Stomach (tissue), 9 donors: Measurements from ENCODE around the gene UST. TPM values are rescaled to one million over a fixed set of nuclear protein-coding genes. Genes with fewer than 3 reads are reported as not detected.

Source experiments
- DNase-seq, 2 donors: peaks; one replicate each; pipeline versions ENCODE4 v3.0.0 to v3.0.0-alpha.2; 2013 to 2019
- H3K27ac ChIP-seq, 5 donors: fragments of 200-600 bp in 4 of 5; sonication (generic) in 4 of 5; one replicate each; pipeline ENCODE4 v1.5.1; 2013 to 2019; ENCODE audit warnings: mild to moderate bottlenecking in 1 of 5, moderate library complexity in 1 of 5
- H3K27me3 ChIP-seq, 3 donors: fragments of 200-600 bp; sonication (generic); one replicate each; pipeline ENCODE4 v1.5.1; 2017 to 2019; ENCODE audit warnings: mixed run types in 1 of 3
- H3K36me3 ChIP-seq, 4 donors: fragments of 200-600 bp; sonication (generic); 1 replicate in 3 of 4; 2 replicates in 1 of 4; pipeline ENCODE4 v1.5.1; 2016 to 2019
- H3K4me1 ChIP-seq, 4 donors: fragments of 200-600 bp; sonication (generic); one replicate each; pipeline ENCODE4 v1.5.1; 2016 to 2019
- H3K4me3 ChIP-seq, 4 donors: fragments of 200-600 bp; sonication (generic) in 3 of 4; one replicate each; pipeline ENCODE4 v1.5.1; 2016 to 2019; ENCODE audit warnings: mild to moderate bottlenecking in 1 of 4
- H3K9me3 ChIP-seq, 4 donors: fragments of 200-600 bp; sonication (generic); one replicate each; pipeline ENCODE4 v1.5.1; 2016 to 2019
- CTCF ChIP-seq, 7 experiments: fragments of 450-650 bp in 4 of 7; fragments of 200-600 bp in 3 of 7; sonication (generic) in 3 of 7; IDR thresholded peaks; one replicate each; pipeline ENCODE4 v1.5.1; 2016 to 2019; ENCODE audit warnings: antibody characterized with exemption in 7 of 7, control low read depth in 2 of 7, mild to moderate bottlenecking in 1 of 7
- EP300 ChIP-seq: sonication (generic); formaldehyde crosslinking; IDR thresholded peaks from one replicate; pipeline ENCODE4 v1.6.1; 2017; ENCODE audit warnings: antibody characterized with exemption
- POLR2A ChIP-seq, 4 donors: fragments of 450-650 bp; IDR thresholded peaks; one replicate each; pipeline ENCODE4 v1.6.1; 2016; ENCODE audit warnings: antibody characterized with exemption in 4 of 4, control low read depth in 2 of 4, mild to moderate bottlenecking in 1 of 4, moderate library complexity in 1 of 4
- POLR2AphosphoS5 ChIP-seq, 3 donors: sonication (generic); formaldehyde crosslinking; IDR thresholded peaks; one replicate each; pipeline ENCODE4 v1.6.1; 2016; ENCODE audit warnings: antibody characterized with exemption in 3 of 3
- WGBS, 5 donors: extraction: QIAGEN DNeasy Blood & Tissue Kit in 3 of 5; methylation state at CpG; one replicate each; pipeline versions ENCODE4 v1.1.5 to v1.1.7; 2013 to 2018; 5-methylcytosine and 5-hydroxymethylcytosine counted together
- intact Hi-C: fragments of 100-400 bp; cut with DNase I; formaldehyde crosslinking; loops from one replicate; pipeline ENCODE4 v1.15.1; 2023; ENCODE audit warnings: low total_unique reads
- polyA plus RNA-seq, 3 donors: library from polyadenylated mRNA; stranded (reverse); fragments of 200-250 nt; gene quantifications; one replicate each; pipeline ENCODE4 v1.2.3, GENCODE V29; 2013
- total RNA-seq, 5 donors: library from RNA; depleted of rRNA; stranded (reverse); fragments of >200 nt; gene quantifications; one replicate each; pipeline versions ENCODE4 v1.1.0 to v1.2.3, GENCODE V29; 2014 to 2016
- donor health status: healthy with polysubstance abuse.
- donor health status: Bipolar disorder and iron deficiency.
- donor health status: healthy.

UST gene
- total and polyA plus RNA-seq, 8 donors: 2.2 to 45.8 (median 8.9) TPM

DNA sequence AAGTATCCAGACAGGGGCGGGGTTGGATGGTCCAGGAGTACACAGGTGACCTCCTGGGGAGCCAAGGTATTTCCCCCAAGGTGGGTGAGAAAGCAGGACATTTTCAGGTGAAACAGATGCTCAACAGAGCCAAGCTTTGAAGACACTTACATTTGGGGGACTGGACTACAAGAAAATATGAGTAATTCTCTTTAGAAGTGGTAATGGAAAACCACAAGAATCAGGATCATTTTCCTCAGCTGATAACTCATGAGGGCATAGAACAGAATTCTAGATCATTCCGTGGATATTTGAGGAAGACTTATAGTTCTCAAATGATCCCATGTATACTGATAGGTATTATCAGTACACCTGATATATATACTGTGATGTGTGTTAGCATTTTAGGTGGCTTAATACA, 89.9 kb downstream of the UST start:
- H3K4me1 ChIP-seq: peaks cover 0 to 24% (median 4%) of the 10 kb centered on the region in 4 donors
- no peaks in the 10 kb centered on the region for H3K9me3 ChIP-seq
- WGBS, 5 donors: 75 to 97% (median 89%) methylated on average over 2 of the region's 2 CpGs
- no peak overlapping the region for H3K4me3 ChIP-seq
- H3K36me3 ChIP-seq: no peaks in the 10 kb centered on the region
- DNase-seq: no peak
- TF ChIP-seq CTCF (IDR thresholded peaks at IDR 0.05) (no peak), POLR2AphosphoS5 (IDR thresholded peaks at IDR 0.05) (no peak), EP300 (no peak), POLR2A (IDR thresholded peaks at IDR 0.05) (no peak)
- H3K27ac ChIP-seq: no peak overlapping the region
- H3K27me3 ChIP-seq: no peaks in the 10 kb centered on the region
- intact Hi-C loops: no loop called here

DNA sequence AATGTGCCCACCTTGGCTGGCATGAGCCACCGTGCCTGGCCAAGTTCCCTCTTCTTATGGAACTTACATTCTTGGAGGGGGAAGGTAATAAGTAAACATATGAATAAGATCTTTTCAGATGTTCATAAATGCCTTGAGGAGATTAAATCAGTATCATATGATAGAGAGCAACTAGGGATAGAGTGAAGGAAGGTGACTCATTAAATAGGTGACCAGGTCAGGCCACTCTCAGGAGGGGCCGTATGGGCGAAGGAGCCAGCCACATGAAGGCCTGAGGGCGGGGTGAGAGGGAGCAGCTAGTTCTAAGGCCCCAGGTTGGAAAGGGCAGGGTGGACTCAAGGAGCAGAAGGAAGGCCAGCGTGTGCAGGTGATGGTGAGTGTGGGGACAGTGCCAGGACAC, 91.1 kb downstream of the UST start:
- Histone ChIP-seq H3K4me1 (peaks cover 0 to 24% (median 4%) of the 10 kb centered on the region in 4 donors), H3K27ac (no peak overlapping the region), H3K9me3 (no peaks in the 10 kb centered on the region), H3K27me3 (no peaks in the 10 kb centered on the region), H3K36me3 (no peaks in the 10 kb centered on the region), H3K4me3 (no peak overlapping the region)
- WGBS, 5 donors: 59 to 80% (median 73%) methylated on average over 5 of the region's 5 CpGs
- DNase-seq: no peak
- intact Hi-C loops: no loop called here
- TF ChIP-seq POLR2A (IDR thresholded peaks at IDR 0.05): no peak
- TF ChIP-seq EP300: no peak
- TF ChIP-seq CTCF (IDR thresholded peaks at IDR 0.05): no peak
- no peak for TF ChIP-seq POLR2AphosphoS5 (IDR thresholded peaks at IDR 0.05)

- no peak for DNase-seq
- no peaks in the 10 kb centered on the region for H3K36me3 ChIP-seq
- H3K9me3 ChIP-seq: no peaks in the 10 kb centered on the region
- no peak overlapping the region for H3K4me3 ChIP-seq
- H3K27ac ChIP-seq: no peak overlapping the region
- no peaks in the 10 kb centered on the region for H3K27me3 ChIP-seq
- WGBS, 5 donors: 59 to 77% (median 68%) methylated on average over 3 of the region's 3 CpGs
- peaks cover 0 to 24% (median 4%) of the 10 kb centered on the region in 4 donors for H3K4me1 ChIP-seq
- intact Hi-C loops: no loop called here
- no peak for TF ChIP-seq CTCF (IDR thresholded peaks at IDR 0.05)
- no peak for TF ChIP-seq POLR2A (IDR thresholded peaks at IDR 0.05)
- no peak for TF ChIP-seq EP300
- TF ChIP-seq POLR2AphosphoS5 (IDR thresholded peaks at IDR 0.05): no peak
Observed at GRCh38 chr6:148839044-148839443, 92.2 kb downstream of the UST start.

DNA sequence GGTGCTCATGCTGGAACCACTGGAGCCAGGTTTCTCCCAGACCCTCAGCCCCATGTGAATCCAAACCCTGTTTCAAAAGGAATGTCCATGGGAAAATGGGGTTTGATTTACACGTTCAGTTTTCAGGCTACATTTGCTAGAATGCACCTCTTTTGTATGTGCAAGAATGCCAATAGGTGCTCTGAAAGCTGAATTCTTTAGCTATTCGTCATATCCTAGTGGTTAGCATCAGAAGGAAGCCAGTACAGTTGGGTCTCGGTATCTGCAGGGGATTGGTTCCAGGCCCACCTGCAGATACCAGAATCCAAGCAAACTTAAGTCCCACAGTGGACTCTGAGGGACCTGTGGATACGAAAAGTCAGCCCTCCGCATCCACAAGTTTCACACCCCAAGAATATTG, 93.4 kb downstream of the UST start:
- no peak for TF ChIP-seq EP300
- TF ChIP-seq POLR2AphosphoS5 (IDR thresholded peaks at IDR 0.05): no peak
- TF ChIP-seq CTCF (IDR thresholded peaks at IDR 0.05): no peak
- TF ChIP-seq POLR2A (IDR thresholded peaks at IDR 0.05): no peak
- H3K27ac ChIP-seq: no peak overlapping the region
- H3K4me1 ChIP-seq: peaks cover 0 to 24% (median 4%) of the 10 kb centered on the region in 4 donors
- H3K27me3 ChIP-seq: no peaks in the 10 kb centered on the region
- H3K4me3 ChIP-seq: no peak overlapping the region
- WGBS, 5 donors: 77 to 96% (median 86%) methylated on average over 5 of the region's 5 CpGs
- DNase-seq: no peak
- intact Hi-C loops: no loop called here
- H3K9me3 ChIP-seq: no peaks in the 10 kb centered on the region
- H3K36me3 ChIP-seq: no peaks in the 10 kb centered on the region
